Activated CD8-positive, alpha-beta T cell treated with anti-CD3 and anti-CD28 coated beads for 36 hours (primary cell): ENCODE data around the gene FGFRL1. TPM values are rescaled to one million over a fixed set of nuclear protein-coding genes. Genes with fewer than 3 reads are reported as not detected.

Experiments
- ATAC-seq: fragments of 200-7000 bp; cut with Tn5 transposase; one replicate; pipeline ENCODE4 v1.10.0; 2021; ENCODE audit warnings: mild to moderate bottlenecking, moderate library complexity
- CTCF ChIA-PET: fragments of 350-600 bp; sonication (Branson Sonifier 250); formaldehyde crosslinking; loops from one replicate; lab custom pipeline; 2021; ENCODE audit warnings: antibody characterized with exemption; lab: Charles Lee
- POLR2A ChIA-PET: fragments of 350-600 bp; sonication (Branson Sonifier 250); formaldehyde crosslinking; loops from one replicate; lab custom pipeline; 2021; ENCODE audit warnings: antibody characterized with exemption; lab: Charles Lee
- DNase-seq: peaks from one replicate; pipeline ENCODE4 v3.0.0-alpha.2; 2020
- H3K27ac Mint-ChIP-seq: one replicate; pipeline ENCODE4 v1.8.0; 2021; ENCODE audit warnings: mild to moderate bottlenecking, mixed read lengths
- H3K27me3 Mint-ChIP-seq: one replicate; pipeline ENCODE4 v1.8.0; 2021; ENCODE audit warnings: mixed read lengths
- H3K36me3 Mint-ChIP-seq: one replicate; pipeline ENCODE4 v1.8.0; 2021; ENCODE audit warnings: low read depth, mixed read lengths
- H3K4me1 Mint-ChIP-seq: one replicate; pipeline ENCODE4 v1.8.0; 2021; ENCODE audit warnings: low read depth, mixed read lengths
- H3K4me3 Mint-ChIP-seq: one replicate; pipeline ENCODE4 v1.8.0; 2021; ENCODE audit warnings: mild to moderate bottlenecking, moderate library complexity, mixed read lengths
- H3K9me3 Mint-ChIP-seq: one replicate; pipeline ENCODE4 v1.8.0; 2021; ENCODE audit warnings: mixed read lengths
- CTCF ChIP-seq: fragments of 200-600 bp; IDR thresholded peaks from one replicate; pipeline ENCODE4 v1.8.0; 2022; ENCODE audit warnings: antibody characterized with exemption, mild to moderate bottlenecking
- intact Hi-C: fragments of 100-400 bp; cut with micrococcal nuclease; formaldehyde crosslinking; loops from one replicate; pipeline ENCODE4 v1.10.0; 2022
- total RNA-seq, 2 experiments: library from RNA; stranded (reverse); gene quantifications; one replicate each; pipeline ENCODE4 v1.2.3, GENCODE V29; 2021

FGFRL1 gene
- total RNA-seq, 2 experiments from 2014 or later: 16.2 to 18.0 TPM

- ChIA-PET CTCF (no interaction called here), POLR2A (no interaction called here)
- H3K9me3 Mint-ChIP-seq: no peaks in the 10 kb centered on the region
- ATAC-seq (no peak), DNase-seq (peak; percentile 48)
- H3K4me3 Mint-ChIP-seq: peak overlapping the region; percentile 52
- no peak overlapping the region for H3K27ac Mint-ChIP-seq
- H3K36me3 Mint-ChIP-seq: peaks cover 4% of the 10 kb centered on the region
- intact Hi-C loops: no loop called here
- peaks cover 8% of the 10 kb centered on the region for H3K4me1 Mint-ChIP-seq
- no peak for TF ChIP-seq CTCF
- H3K27me3 Mint-ChIP-seq: peaks cover 17% of the 10 kb centered on the region
These were observed 761 bp downstream of the FGFRL1 start for GRCh38 chr4:1012034-1012739.

- no peaks in the 10 kb centered on the region for H3K9me3 Mint-ChIP-seq
- H3K36me3 Mint-ChIP-seq: peaks cover 4% of the 10 kb centered on the region
- DNase-seq (no peak), ATAC-seq (no peak)
- ChIA-PET POLR2A (interaction anchor here (0.6 to 1.3 kb wide), 2 partner anchors 10 to 14 kb away, joined by 3 read pairs; no protein-coding TSS in a partner anchor), CTCF (interaction anchor here (1.6 kb wide), 1 partner anchor 271 kb away, joined by 3 read pairs; no protein-coding TSS in a partner anchor)
- peak overlapping the region; percentile 17 for H3K4me3 Mint-ChIP-seq
- TF ChIP-seq CTCF: no peak
- intact Hi-C loops: no loop called here
- H3K27ac Mint-ChIP-seq: no peak overlapping the region
- peaks cover 8% of the 10 kb centered on the region for H3K4me1 Mint-ChIP-seq
- peaks cover 6% of the 10 kb centered on the region for H3K27me3 Mint-ChIP-seq
These were observed 2.0 kb downstream of the FGFRL1 start for GRCh38 chr4:1013225-1014073.

DNA sequence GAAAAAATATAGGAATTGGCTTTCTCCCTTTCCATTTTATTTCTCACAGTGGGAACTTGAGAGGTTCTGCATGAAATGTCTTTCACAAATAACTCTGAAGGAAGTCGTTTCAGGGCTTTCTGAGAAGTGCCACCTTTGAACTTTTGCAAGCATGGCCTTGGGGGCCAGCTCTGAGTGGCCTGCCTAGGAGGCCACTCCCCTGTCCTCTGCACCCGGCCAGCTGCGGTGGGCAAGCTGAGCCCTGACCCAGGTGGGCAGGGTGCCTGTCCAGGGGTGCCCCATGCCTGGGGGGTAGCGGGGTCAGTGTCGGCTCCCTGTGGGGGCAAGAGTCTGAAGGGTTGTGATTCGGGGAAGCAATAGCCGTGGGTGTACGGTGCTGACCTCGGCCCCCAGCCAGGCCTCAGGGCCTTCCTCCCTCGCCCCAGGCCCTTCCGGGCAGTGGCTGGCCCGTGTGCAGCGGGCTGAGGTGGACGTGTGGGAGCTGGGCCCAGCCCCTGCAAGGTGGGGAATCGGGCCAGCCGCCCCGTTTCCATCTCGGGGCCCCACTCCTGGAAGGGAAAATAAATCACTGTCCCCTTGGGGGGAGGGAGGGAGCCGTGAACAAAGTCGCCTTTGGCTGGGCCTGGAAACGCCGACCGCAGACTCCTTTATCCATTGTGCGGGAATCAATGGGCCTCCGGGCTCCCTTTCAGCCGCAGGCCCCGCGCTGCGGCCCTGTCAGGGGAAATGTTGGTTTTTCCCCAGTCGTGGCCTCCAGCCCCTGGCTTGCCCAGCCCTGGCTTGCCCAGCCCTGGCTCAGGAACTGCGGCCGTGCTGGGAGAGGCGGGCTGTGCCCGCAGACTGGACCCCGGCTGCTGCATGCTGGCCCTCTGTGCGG is 3.1 kb downstream of the FGFRL1 start:
- Mint-ChIP-seq H3K27me3 (no peaks in the 10 kb centered on the region), H3K9me3 (no peaks in the 10 kb centered on the region), H3K27ac (no peak overlapping the region), H3K4me3 (no peak overlapping the region), H3K36me3 (peaks cover 4% of the 10 kb centered on the region), H3K4me1 (peaks cover 5% of the 10 kb centered on the region)
- CTCF ChIA-PET: interaction anchor here (1.6 kb wide), 1 partner anchor 272 kb away, joined by 3 read pairs; no protein-coding TSS in a partner anchor
- no peak for TF ChIP-seq CTCF
- POLR2A ChIA-PET: interaction anchor here (0.6 to 1.3 kb wide), 2 partner anchors 9 to 13 kb away, joined by 3 read pairs; no protein-coding TSS in a partner anchor
- intact Hi-C loops: no loop called here
- ATAC-seq (no peak), DNase-seq (no peak)

- TF ChIP-seq CTCF: no peak
- Mint-ChIP-seq H3K27me3 (no peaks in the 10 kb centered on the region), H3K4me1 (peaks cover 5% of the 10 kb centered on the region), H3K36me3 (peaks cover 4% of the 10 kb centered on the region), H3K27ac (no peak overlapping the region), H3K9me3 (no peaks in the 10 kb centered on the region), H3K4me3 (no peak overlapping the region)
- DNase-seq: no peak
- ChIA-PET CTCF (no interaction called here), POLR2A (no interaction called here)
- intact Hi-C loops: no loop called here
- ATAC-seq: no peak
These were observed 3.8 kb downstream of the FGFRL1 start for GRCh38 chr4:1015179-1015578.
